Nephron (organoid): ENCODE measurements around the gene RRP9.

ENCODE experiments used
- H3K27ac Mint-ChIP-seq, 3 experiments: 2 replicates each; pipeline ENCODE4 v1.8.0; 2020; ENCODE audit warnings: mixed read lengths in 3 of 3, mild to moderate bottlenecking in 2 of 3, moderate library complexity in 1 of 3
- H3K27me3 Mint-ChIP-seq: 2 replicates; pipeline ENCODE4 v1.8.0; 2021; ENCODE audit warnings: low read depth, mild to moderate bottlenecking, moderate library complexity, mixed read lengths
- H3K36me3 Mint-ChIP-seq: 2 replicates; pipeline ENCODE4 v1.8.0; 2020; ENCODE audit warnings: low read depth, mixed read lengths
- H3K4me1 Mint-ChIP-seq: 2 replicates; pipeline ENCODE4 v1.8.0; 2020; ENCODE audit warnings: mixed read lengths
- H3K4me3 Mint-ChIP-seq, 3 experiments: 2 replicates each; pipeline ENCODE4 v1.8.0; 2020; ENCODE audit warnings: mild to moderate bottlenecking in 3 of 3, mixed read lengths in 3 of 3, moderate library complexity in 2 of 3
- H3K9me3 Mint-ChIP-seq: 2 replicates; pipeline ENCODE4 v1.8.0; 2020; ENCODE audit warnings: mixed read lengths
- CTCF ChIP-seq, 3 experiments: fragments of 200-600 bp; sonication (generic); IDR thresholded peaks; one replicate each; pipeline ENCODE4 v1.5.0; 2021; ENCODE audit warnings: antibody characterized with exemption in 3 of 3; ENCODE audit not compliant: unreplicated experiment in 3 of 3

The RRP9 gene

DNA sequence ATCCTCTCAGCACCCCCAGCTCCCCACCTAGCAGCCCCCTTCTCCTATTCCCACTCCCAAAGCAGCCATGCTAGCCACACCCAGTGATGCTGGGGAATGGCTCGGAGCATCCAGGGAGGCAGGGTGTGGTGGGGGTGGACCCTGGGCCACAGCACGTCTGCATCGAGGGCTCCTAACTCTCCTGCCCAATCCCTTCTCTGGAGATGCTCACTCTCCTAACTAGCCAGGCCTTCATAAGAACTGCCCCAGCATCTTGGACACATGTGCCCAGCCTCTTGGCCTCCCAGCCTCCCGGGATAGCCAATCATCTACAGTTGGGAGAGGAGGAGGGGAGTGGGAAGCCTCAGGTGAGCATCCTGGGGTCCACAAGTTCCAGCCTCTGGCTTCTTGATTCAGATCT, 22.8 kb upstream of the RRP9 start:
- Mint-ChIP-seq H3K4me3 (peak overlapping the region; percentile 82 to 97 (median 94)), H3K9me3 (no peaks in the 10 kb centered on the region), H3K4me1 (peaks cover 56% of the 10 kb centered on the region), H3K27me3 (peaks cover 3% of the 10 kb centered on the region), H3K27ac (peak overlapping the region; percentile 27 to 83 (median 42)), H3K36me3 (peaks cover 3% of the 10 kb centered on the region)
- no peak for TF ChIP-seq CTCF (IDR thresholded peaks at IDR 0.05; ENCODE audit: unreplicated experiment in 3 of 3)

DNA sequence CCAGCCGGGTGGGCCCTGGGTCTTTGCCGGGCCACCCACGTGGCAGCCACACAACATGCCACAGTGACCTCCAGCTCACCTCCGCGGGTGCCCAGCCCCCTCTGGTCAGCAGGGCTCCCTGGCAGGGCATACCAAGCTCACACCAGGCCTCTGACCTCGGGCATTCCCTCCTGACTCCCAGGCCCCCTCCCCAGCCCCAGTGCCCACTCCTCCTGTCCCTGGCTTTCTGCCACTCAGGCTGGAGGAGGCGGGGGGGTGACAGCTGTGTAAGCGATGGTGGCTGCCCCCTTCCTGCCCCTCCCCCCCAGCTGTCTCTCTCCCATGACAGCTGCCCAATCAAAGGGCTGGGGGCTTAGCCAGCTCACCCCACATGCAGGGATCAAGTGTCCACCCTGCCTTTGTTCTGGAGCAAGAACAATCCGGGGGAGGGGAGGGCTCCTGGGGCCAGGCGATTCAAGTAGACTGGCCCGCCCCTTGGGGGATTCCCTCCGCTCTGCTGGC, 22.3 kb upstream of the RRP9 start:
- Mint-ChIP-seq H3K27me3 (peaks cover 3% of the 10 kb centered on the region), H3K27ac (peak overlapping the region; percentile 27 to 83 (median 42)), H3K4me3 (peak overlapping the region; percentile 82 to 97 (median 94)), H3K9me3 (no peaks in the 10 kb centered on the region), H3K36me3 (peaks cover 3% of the 10 kb centered on the region), H3K4me1 (peaks cover 52% of the 10 kb centered on the region)
- TF ChIP-seq CTCF (IDR thresholded peaks at IDR 0.05; ENCODE audit: unreplicated experiment in 3 of 3), result no peak

DNA sequence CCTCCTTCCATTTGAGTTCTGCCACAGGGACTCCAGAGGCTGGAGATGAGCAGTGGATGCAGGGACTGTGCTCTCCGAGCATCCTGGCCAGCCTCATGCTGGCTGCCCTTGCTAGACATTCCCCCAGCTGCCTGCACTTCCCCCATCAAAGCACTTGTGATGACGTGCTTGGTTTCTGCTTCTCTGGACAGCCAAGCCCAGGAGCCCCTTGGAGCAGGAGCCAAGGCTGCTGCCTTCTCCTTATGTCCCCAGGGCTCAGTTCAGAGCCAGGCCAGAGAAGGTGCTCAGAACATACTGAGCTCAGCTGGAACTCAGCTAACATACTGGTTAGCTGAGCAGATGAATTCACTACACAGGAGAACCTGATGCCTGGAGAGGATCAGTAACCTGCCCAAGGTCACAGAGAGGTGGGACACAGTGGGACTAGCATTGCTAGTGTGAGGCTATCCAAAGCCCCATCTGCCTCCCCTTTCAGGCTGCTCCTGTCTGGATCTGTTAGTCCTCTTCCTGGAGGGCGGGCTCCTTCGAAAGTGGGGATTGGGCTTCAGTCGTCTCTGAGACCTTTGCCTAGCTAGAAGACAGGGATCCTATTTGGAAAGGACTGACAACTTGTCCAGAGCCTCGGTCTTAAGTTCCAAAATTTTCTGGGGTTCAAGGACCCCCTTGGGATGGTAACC, 21.3 kb upstream of the RRP9 start:
- H3K27me3 Mint-ChIP-seq, result peaks cover 3% of the 10 kb centered on the region
- no peak for TF ChIP-seq CTCF (IDR thresholded peaks at IDR 0.05; ENCODE audit: unreplicated experiment in 3 of 3)
- H3K27ac Mint-ChIP-seq, result peak overlapping the region in 1 of 3 experiments; percentile 70
- no peaks in the 10 kb centered on the region for H3K9me3 Mint-ChIP-seq
- peaks cover 43% of the 10 kb centered on the region for H3K4me1 Mint-ChIP-seq
- peak overlapping the region in 2 of 3 experiments; percentile 26 to 69 for H3K4me3 Mint-ChIP-seq
- H3K36me3 Mint-ChIP-seq, result peaks cover 10% of the 10 kb centered on the region

GRCh38 chr3:51961602-51962569, 20.2 kb upstream of the RRP9 start:
- peak overlapping the region in 2 of 3 experiments; percentile 23 to 65 for H3K4me3 Mint-ChIP-seq
- peaks cover 10% of the 10 kb centered on the region for H3K36me3 Mint-ChIP-seq
- peaks cover 43% of the 10 kb centered on the region for H3K4me1 Mint-ChIP-seq
- H3K27ac Mint-ChIP-seq, result peak overlapping the region in 1 of 3 experiments; percentile 69
- peaks cover 3% of the 10 kb centered on the region for H3K27me3 Mint-ChIP-seq
- TF ChIP-seq CTCF (IDR thresholded peaks at IDR 0.05; ENCODE audit: unreplicated experiment in 3 of 3), result no peak
- no peaks in the 10 kb centered on the region for H3K9me3 Mint-ChIP-seq

DNA sequence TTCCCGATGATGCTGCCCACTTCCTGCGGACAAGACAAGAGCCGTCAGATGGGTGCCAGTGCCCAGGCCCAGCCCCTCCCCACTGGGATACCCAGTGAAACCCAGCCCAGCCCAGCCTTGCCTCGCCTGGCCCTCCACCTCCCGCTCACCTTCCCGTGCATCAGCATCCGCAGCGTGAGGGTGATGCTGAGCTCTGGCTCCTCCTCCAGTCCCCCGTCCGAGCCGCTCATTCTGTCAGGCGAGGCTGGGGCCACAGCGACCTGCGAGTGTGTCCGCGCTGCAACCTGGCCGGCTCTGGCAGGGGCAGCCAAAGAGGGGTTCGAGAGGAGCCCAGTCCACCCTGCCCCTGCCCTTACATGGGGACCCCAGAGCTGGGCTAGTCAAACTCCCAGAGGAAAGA, 19.3 kb upstream of the RRP9 start:
- no peak overlapping the region for H3K4me3 Mint-ChIP-seq
- no peak for TF ChIP-seq CTCF (IDR thresholded peaks at IDR 0.05; ENCODE audit: unreplicated experiment in 3 of 3)
- H3K27ac Mint-ChIP-seq, result no peak overlapping the region
- H3K4me1 Mint-ChIP-seq, result peaks cover 43% of the 10 kb centered on the region
- no peaks in the 10 kb centered on the region for H3K9me3 Mint-ChIP-seq
- H3K27me3 Mint-ChIP-seq, result peaks cover 3% of the 10 kb centered on the region
- peaks cover 10% of the 10 kb centered on the region for H3K36me3 Mint-ChIP-seq
